GM12892 (cell line): ENCODE data around the gene VDR.

Experiments used
- POLR2A ChIP-seq: IDR thresholded peaks from 2 replicates; pipeline ENCODE4 v1.6.1; 2011; ENCODE audit warnings: low read depth, low read length, control low read depth
- TAF1 ChIP-seq: IDR thresholded peaks from 2 replicates; pipeline ENCODE4 v1.6.1; 2011; ENCODE audit warnings: low read depth, mild to moderate bottlenecking, control low read depth, low read length, borderline replicate concordance

GRCh38 chr12:47819138-47819895 lies 85.5 kb downstream of the VDR start:
- peak; percentile 23; the same call in 1 of the 2 replicates for TF ChIP-seq POLR2A
- TF ChIP-seq TAF1, result no peak
